Endothelial cell of umbilical vein (primary cell): ENCODE results near the gene PACS1. TPM values are rescaled to one million over a fixed set of nuclear protein-coding genes. Genes with fewer than 3 reads are reported as not detected.
"Not testable (repeated sequence)": the region's sequence is repeated elsewhere in the genome, so short reads cannot be mapped to it uniquely, and the experiment has no call there.

Experiments
- BruUV-seq: library from RNA; stranded (reverse); fragments of 400-500 nt; replicated peaks from 2 replicates; lab custom pipeline; 2021; lab: Mats Ljungman, UMichigan
- CTCF ChIA-PET: fragments of 300-600, 350-600 bp; sonication (Branson Sonifier 250); formaldehyde crosslinking; loops from one replicate; lab custom pipeline; 2021; ENCODE audit warnings: antibody characterized with exemption, inconsistent platforms; lab: Charles Lee
- POLR2A ChIA-PET: fragments of 300-600, 350-600 bp; sonication (Branson Sonifier 250); formaldehyde crosslinking; loops from one replicate; lab custom pipeline; 2021; ENCODE audit warnings: antibody characterized with exemption, inconsistent platforms; lab: Charles Lee
- DNase-seq: peaks from one replicate; pipeline ENCODE4 v3.0.0-alpha.2; 2011; ENCODE audit warnings: low read depth, low spot score
- FAIRE-seq: peaks from 2 replicates; lab custom pipeline; 2011; peaks lifted over from hg19 to GRCh38; lab: Jason Lieb, UNC
- H2AFZ ChIP-seq: 2 replicates; pipeline ENCODE4 v1.6.0; 2012; ENCODE audit warnings: low read depth, low read length, control low read depth, inconsistent platforms
- H3K27ac ChIP-seq: 2 replicates; pipeline ENCODE4 v1.5.1; 2011; ENCODE audit warnings: low read depth, mild to moderate bottlenecking, control low read depth, low read length, moderate library complexity; ENCODE audit not compliant: insufficient read depth
- H3K27me3 ChIP-seq, 2 experiments: 2 replicates each; pipeline versions ENCODE4 v1.6.0 to v1.6.1; 2011; ENCODE audit warnings: low read length in 2 of 2, mixed read lengths in 1 of 2; ENCODE audit not compliant: control insufficient read depth in 2 of 2, insufficient read depth in 2 of 2
- H3K36me3 ChIP-seq, 2 experiments: 2 replicates in 1 of 2; 3 replicates in 1 of 2; pipeline ENCODE4 v1.5.1; 2011; ENCODE audit warnings: low read length in 2 of 2, mild to moderate bottlenecking in 1 of 2, moderate library complexity in 1 of 2; ENCODE audit not compliant: control insufficient read depth in 2 of 2, insufficient read depth in 2 of 2; ENCODE audit errors: extremely low read depth in 1 of 2
- H3K4me1 ChIP-seq: 3 replicates; pipeline ENCODE4 v1.5.1; 2011; ENCODE audit warnings: mild to moderate bottlenecking, low read length; ENCODE audit not compliant: control insufficient read depth, insufficient read depth; ENCODE audit errors: extremely low read depth
- H3K4me2 ChIP-seq: 2 replicates; pipeline ENCODE4 v1.6.1; 2011; ENCODE audit warnings: low read length, control low read depth, mixed read lengths; ENCODE audit not compliant: insufficient read depth
- H3K4me3 ChIP-seq, 3 experiments: fragments of 200-600 bp in 1 of 3; sonication (generic), shearing (Covaris generic) in 1 of 3; replicated peaks in 1 of 3; 2 replicates each; pipeline ENCODE4 v1.5.1; 2011 to 2016; ENCODE audit warnings: control low read depth in 3 of 3, low read length in 3 of 3, mild to moderate bottlenecking in 2 of 3, inconsistent platforms in 1 of 3, low read depth in 1 of 3, moderate library complexity in 1 of 3; ENCODE audit not compliant: insufficient read depth in 1 of 3
- H3K79me2 ChIP-seq: 2 replicates; pipeline ENCODE4 v1.6.0; 2012; ENCODE audit warnings: low read length, inconsistent platforms; ENCODE audit not compliant: control insufficient read depth, insufficient read depth
- H3K9ac ChIP-seq: replicated peaks from 2 replicates; pipeline ENCODE3; 2011; ENCODE audit warnings: low read length, control low read depth; ENCODE audit not compliant: insufficient read depth; ENCODE audit errors: extremely low read depth
- H3K9me1 ChIP-seq: replicated peaks from 3 replicates; pipeline ENCODE4 v1.6.0; 2011; ENCODE audit warnings: mild to moderate bottlenecking, low read length; ENCODE audit not compliant: control insufficient read depth, insufficient read depth; ENCODE audit errors: extremely low read depth
- H3K9me3 ChIP-seq: replicated peaks from 2 replicates; pipeline ENCODE4 v1.5.1; 2012; ENCODE audit warnings: low read length, inconsistent platforms; ENCODE audit not compliant: control insufficient read depth, insufficient read depth
- H4K20me1 ChIP-seq: replicated peaks from 2 replicates; pipeline ENCODE3; 2011; ENCODE audit warnings: mild to moderate bottlenecking, low read length; ENCODE audit not compliant: control insufficient read depth, insufficient read depth; ENCODE audit errors: extremely low read depth
- CTCF ChIP-seq, 2 donors: IDR thresholded peaks; 1 replicate in 1 of 2; 2 replicates in 1 of 2; pipeline ENCODE4 v1.5.1; 2011; ENCODE audit warnings: low read length in 2 of 2, mild to moderate bottlenecking in 2 of 2, moderate library complexity in 2 of 2, control low read depth in 1 of 2, inconsistent platforms in 1 of 2, low read depth in 1 of 2; ENCODE audit not compliant: insufficient read depth in 1 of 2; ENCODE audit errors: extremely low read depth in 1 of 2
- EZH2 ChIP-seq: IDR thresholded peaks from 2 replicates; pipeline ENCODE4 v1.6.1; 2012; ENCODE audit warnings: borderline replicate concordance, low read depth, mild to moderate bottlenecking, moderate library complexity, low read length, inconsistent platforms; ENCODE audit not compliant: severe bottlenecking
- FOS ChIP-seq: IDR thresholded peaks from 2 replicates; pipeline ENCODE4 v1.6.1; 2011; ENCODE audit warnings: mild to moderate bottlenecking, low read length, moderate library complexity, borderline replicate concordance; ENCODE audit not compliant: insufficient read depth
- GATA2 ChIP-seq: IDR thresholded peaks from 2 replicates; pipeline ENCODE4 v1.7.0; 2011; ENCODE audit warnings: low read depth, mild to moderate bottlenecking, moderate library complexity, mixed read lengths, low read length; ENCODE audit not compliant: insufficient read length, insufficient read depth
- JUN ChIP-seq: IDR thresholded peaks from 2 replicates; pipeline ENCODE4 v1.6.1; 2011; ENCODE audit warnings: borderline replicate concordance, low read depth; ENCODE audit not compliant: insufficient read length, insufficient read depth
- MYC ChIP-seq: IDR thresholded peaks from one replicate; pipeline ENCODE4 v1.6.1; 2011; ENCODE audit warnings: mild to moderate bottlenecking, low read depth, low read length
- POLR2A ChIP-seq: IDR thresholded peaks from 2 replicates; pipeline ENCODE4 v1.6.1; 2012; ENCODE audit warnings: low read depth, mild to moderate bottlenecking, control low read depth, low read length
- POLR2AphosphoS5 ChIP-seq: IDR thresholded peaks from 2 replicates; pipeline ENCODE4 v1.6.1; 2012; ENCODE audit warnings: low read depth, mild to moderate bottlenecking, control low read depth, low read length, moderate library complexity; ENCODE audit not compliant: insufficient read depth
- dilution Hi-C: fragments of 300-500 bp; cut with MboI; formaldehyde crosslinking; loops from one replicate; pipeline ENCODE4 v1.15.0; 2019; ENCODE audit warnings: low sequenced_read_pairs; ENCODE audit not compliant: extremely low pct_ligation_motif_present
- intact Hi-C: fragments of 100-400 bp; cut with micrococcal nuclease; formaldehyde crosslinking; loops from one replicate; pipeline ENCODE4 v1.10.0; 2022
- polyA plus RNA-seq, 4 experiments: library from polyadenylated mRNA; depleted of rRNA in 3 of 4; stranded (reverse) in 3 of 4; unstranded in 1 of 4; fragments of >200 nt; gene quantifications; 2 replicates each; pipeline versions ENCODE4 v1.2.1 to v1.2.3, GENCODE V29; 2011 to 2012; ENCODE audit warnings: missing spikeins in 1 of 4
- total RNA-seq: library from RNA; stranded (reverse); gene quantifications from 2 replicates; pipeline ENCODE4 v1.2.3, GENCODE V29; 2021
- TF ChIP-seq, protein P1 (sequence below): IDR thresholded peaks from 2 replicates; pipeline ENCODE4 v1.6.1; 2011; ENCODE audit not compliant: insufficient read depth, insufficient read length

Gene PACS1
- total and polyA plus RNA-seq, 2 donors (not counting 3 experiments of a cell fraction or from before 2014, with no cell fraction given): 26.4 to 64.4 TPM

DNA sequence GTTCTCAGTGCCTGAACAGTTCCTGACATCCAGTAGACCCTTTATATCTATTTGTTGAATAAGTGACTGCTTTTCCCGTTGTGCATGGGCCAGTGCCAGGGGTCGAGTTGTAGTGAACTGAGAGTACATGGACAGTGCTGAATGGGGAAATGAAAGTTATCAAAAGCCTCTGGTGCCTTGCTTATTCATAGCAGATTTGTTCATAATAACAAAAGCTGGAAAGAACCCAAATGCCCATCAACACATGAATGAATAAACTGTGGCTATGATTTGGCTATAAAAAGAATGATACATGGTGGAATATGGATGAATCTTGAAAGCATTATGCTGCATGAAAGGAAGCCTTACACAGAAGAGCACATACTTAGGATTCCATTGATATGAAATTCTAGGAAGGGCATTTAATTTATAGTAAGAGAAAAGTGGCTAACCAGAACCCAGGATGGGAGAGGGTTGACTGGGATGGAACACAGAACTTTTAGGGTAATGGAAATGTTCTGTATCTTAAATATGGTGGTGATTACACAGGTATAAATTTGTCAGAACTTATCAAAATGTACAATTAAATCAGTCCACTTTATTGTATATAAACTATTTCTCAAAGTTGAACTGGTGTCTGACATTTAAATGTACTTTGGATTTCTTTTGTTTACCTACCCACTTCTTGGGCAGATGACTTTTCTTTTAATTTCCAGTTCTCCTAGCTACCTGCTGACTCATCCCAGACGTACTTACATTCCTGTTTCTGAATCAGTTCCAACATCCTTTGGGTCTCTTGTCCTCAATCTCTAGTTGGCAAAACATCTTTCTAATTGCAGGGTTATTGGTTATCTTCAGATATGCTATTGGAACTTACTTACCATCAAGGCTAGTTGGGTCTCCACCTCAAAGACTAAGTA, 42.8 kb downstream of the PACS1 start:
- ChIA-PET CTCF (interaction anchor here (0.6 to 1.8 kb wide), 3 partner anchors 11 to 24 kb away, joined by 3 to 5 read pairs (median 4); no protein-coding TSS in a partner anchor), POLR2A (no interaction called here)

GRCh38 chr11:66114957-66115356, 44.9 kb downstream of the PACS1 start:
- H3K36me3 ChIP-seq, H3K27ac ChIP-seq, H3K79me2 ChIP-seq, H3K9me1 ChIP-seq, dilution Hi-C loops, H3K9ac ChIP-seq, POLR2A ChIA-PET, DNase-seq, FAIRE-seq, H2AFZ ChIP-seq, H4K20me1 ChIP-seq, H3K27me3 ChIP-seq, H3K4me3 ChIP-seq, H3K9me3 ChIP-seq, BruUV-seq: not testable (repeated sequence)
- H3K4me2 ChIP-seq: peak overlapping the region; percentile 45
- peaks cover 61% of the 10 kb centered on the region for H3K4me1 ChIP-seq
- intact Hi-C loops: loop anchor here (5.0 kb wide), 2 partner anchors 33 to 43 kb away; partner anchors contain the start of gene PACS1
- CTCF ChIA-PET: interaction anchor here (1.3 to 3.8 kb wide), 4 partner anchors 10 to 46 kb away, joined by 6 to 25 read pairs (median 8); no protein-coding TSS in a partner anchor

More for the DNA sequence above, 42.8 kb downstream of the PACS1 start:
- DNase-seq: peak; percentile 87
- peak; percentile 75 for FAIRE-seq
- H3K9me1 ChIP-seq: no peaks in the 10 kb centered on the region
- intact Hi-C loops (loop anchor here (5.0 kb wide), 1 partner anchor 41 kb away; the partner anchor contains the start of gene PACS1), dilution Hi-C loops (no loop called here)
- no TSS peak for BruUV-seq
- peak; percentile 44 for TF ChIP-seq GATA2
- TF ChIP-seq CTCF (IDR thresholded peaks at IDR 0.05; ENCODE audit: extremely low read depth in 1 of 2, insufficient read depth in 1 of 2, low read depth in 1 of 2, low read length in 2 of 2): no peak
- TF ChIP-seq, protein P1, sequence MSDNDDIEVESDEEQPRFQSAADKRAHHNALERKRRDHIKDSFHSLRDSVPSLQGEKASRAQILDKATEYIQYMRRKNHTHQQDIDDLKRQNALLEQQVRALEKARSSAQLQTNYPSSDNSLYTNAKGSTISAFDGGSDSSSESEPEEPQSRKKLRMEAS: no peak
- TF ChIP-seq MYC: no peak
- TF ChIP-seq POLR2AphosphoS5: peak; percentile 15
- TF ChIP-seq EZH2: no peak
- TF ChIP-seq FOS: peak; percentile 84
- peak; percentile 29 for TF ChIP-seq JUN
- TF ChIP-seq POLR2A: peak; percentile 21
- no peaks in the 10 kb centered on the region for H3K9me3 ChIP-seq
- H3K36me3 ChIP-seq: no peaks in the 10 kb centered on the region
- no peaks in the 10 kb centered on the region for H4K20me1 ChIP-seq
- H3K9ac ChIP-seq: peak overlapping the region; percentile 32
- H2AFZ ChIP-seq: no peak overlapping the region
- H3K27ac ChIP-seq: peak overlapping the region; percentile 54
- H3K79me2 ChIP-seq: peaks cover 9% of the 10 kb centered on the region
- H3K4me1 ChIP-seq: peaks cover 47% of the 10 kb centered on the region
- peak overlapping the region; percentile 61 for H3K4me2 ChIP-seq
- H3K4me3 ChIP-seq: no peak overlapping the region
- no peaks in the 10 kb centered on the region for H3K27me3 ChIP-seq
